OCI-LY1 (cell line): ENCODE measurements around the gene ADAMTSL3.

ENCODE experiments used
- H2AFZ ChIP-seq: fragments of 200-600 bp; sonication (generic), shearing (Covaris generic); 2 replicates; pipeline ENCODE4 v1.6.0; 2014; ENCODE audit warnings: antibody characterized with exemption, mild to moderate bottlenecking, low read length
- H3F3A ChIP-seq: fragments of 200-600 bp; sonication (generic), shearing (Covaris generic); 2 replicates; pipeline ENCODE4 v1.6.0; 2014; ENCODE audit warnings: mild to moderate bottlenecking, antibody characterized with exemption, low read length, moderate library complexity; ENCODE audit not compliant: insufficient read depth
- H3K27ac ChIP-seq: fragments of 200-600 bp; sonication (generic); 2 replicates; pipeline ENCODE4 v1.5.1; 2014; ENCODE audit warnings: low read length, mixed run types, mild to moderate bottlenecking, low read depth; ENCODE audit not compliant: poor library complexity, severe bottlenecking
- H3K27me3 ChIP-seq: fragments of 200-600 bp; sonication (generic); 2 replicates; pipeline ENCODE4 v1.6.0; 2014; ENCODE audit warnings: antibody characterized with exemption, mild to moderate bottlenecking, low read length, moderate library complexity; ENCODE audit not compliant: insufficient read depth
- H3K36me3 ChIP-seq: fragments of 200-600 bp; sonication (generic); 2 replicates; pipeline ENCODE4 v1.6.1; 2014; ENCODE audit warnings: mild to moderate bottlenecking, antibody characterized with exemption, low read length, moderate library complexity, mixed read lengths; ENCODE audit not compliant: insufficient read depth
- H3K4me1 ChIP-seq: fragments of 200-600 bp; sonication (generic); 2 replicates; pipeline ENCODE4 v1.5.1; 2014; ENCODE audit warnings: mild to moderate bottlenecking, low read length, moderate library complexity; ENCODE audit not compliant: insufficient read depth, severe bottlenecking
- H3K4me2 ChIP-seq: fragments of 200-600 bp; sonication (generic), shearing (Covaris generic); 2 replicates; pipeline ENCODE4 v1.6.1; 2014; ENCODE audit warnings: low read length
- H3K4me3 ChIP-seq: fragments of 200-600 bp; sonication (generic); 2 replicates; pipeline ENCODE4 v1.5.1; 2014; ENCODE audit warnings: low read length, low read depth, mild to moderate bottlenecking, mixed read lengths; ENCODE audit not compliant: poor library complexity, severe bottlenecking
- H3K79me2 ChIP-seq: fragments of 200-600 bp; shearing (Covaris generic); 2 replicates; pipeline ENCODE4 v1.6.1; 2016; ENCODE audit warnings: mixed run types, low read length, mixed read lengths; ENCODE audit not compliant: insufficient read depth
- H3K9ac ChIP-seq: fragments of 200-600 bp; sonication (generic), shearing (Covaris generic); 2 replicates; pipeline ENCODE4 v1.6.1; 2014; ENCODE audit warnings: mild to moderate bottlenecking, low read length, mixed read lengths
- H3K9me2 ChIP-seq: fragments of 200-600 bp; sonication (generic), shearing (Covaris generic); 2 replicates; pipeline ENCODE4 v1.6.1; 2014; ENCODE audit warnings: low read depth, mild to moderate bottlenecking, low read length, mixed read lengths
- H3K9me3 ChIP-seq: fragments of 200-600 bp; shearing (Covaris generic); 2 replicates; pipeline ENCODE4 v1.6.1; 2014; ENCODE audit warnings: low read length, mixed read lengths
- H4K20me1 ChIP-seq: fragments of 200-600 bp; sonication (generic), shearing (Covaris generic); 2 replicates; pipeline ENCODE4 v1.6.0; 2016; ENCODE audit warnings: mild to moderate bottlenecking, low read length; ENCODE audit not compliant: insufficient read depth
- CTCF ChIP-seq: fragments of 200-600 bp; sonication (generic), shearing (Covaris generic); IDR thresholded peaks from 2 replicates; pipeline ENCODE4 v1.5.1; 2017; ENCODE audit warnings: mild to moderate bottlenecking, antibody characterized with exemption, low read length, moderate library complexity, mixed read lengths
- EZH2 ChIP-seq: fragments of 200-600 bp; sonication (generic), shearing (Covaris generic); IDR thresholded peaks from 2 replicates; pipeline ENCODE4 v1.8.0; 2017; ENCODE audit warnings: borderline replicate concordance, mixed run types, mild to moderate bottlenecking, antibody characterized with exemption, low read length, moderate library complexity, mixed read lengths

ADAMTSL3 gene

GRCh38 chr15:83723216-83723615 is 69.3 kb downstream of the ADAMTSL3 start:
- Histone ChIP-seq H3K4me1 (no peaks in the 10 kb centered on the region), H3F3A (no peaks in the 10 kb centered on the region), H3K9me2 (no peaks in the 10 kb centered on the region), H3K27ac (no peak overlapping the region), H3K4me2 (no peak overlapping the region), H4K20me1 (no peaks in the 10 kb centered on the region), H2AFZ (no peak overlapping the region), H3K27me3 (no peaks in the 10 kb centered on the region), H3K4me3 (no peak overlapping the region), H3K79me2 (no peaks in the 10 kb centered on the region), H3K36me3 (no peaks in the 10 kb centered on the region), H3K9me3 (no peaks in the 10 kb centered on the region), H3K9ac (no peak overlapping the region)
- TF ChIP-seq CTCF (no peak), EZH2 (no peak)

- Histone ChIP-seq H3K27me3 (no peaks in the 10 kb centered on the region), H3K4me2 (no peak overlapping the region), H3K36me3 (no peaks in the 10 kb centered on the region), H3K9ac (no peak overlapping the region), H3K9me3 (no peaks in the 10 kb centered on the region), H3K9me2 (no peaks in the 10 kb centered on the region; the same call in 1 of the 2 replicates), H3K4me3 (no peak overlapping the region), H4K20me1 (no peaks in the 10 kb centered on the region), H3K4me1 (no peaks in the 10 kb centered on the region), H2AFZ (no peak overlapping the region), H3F3A (no peaks in the 10 kb centered on the region), H3K27ac (no peak overlapping the region), H3K79me2 (no peaks in the 10 kb centered on the region)
- TF ChIP-seq EZH2 (no peak), CTCF (no peak)
These were observed 78.3 kb downstream of the ADAMTSL3 start for GRCh38 chr15:83732196-83732595.

DNA sequence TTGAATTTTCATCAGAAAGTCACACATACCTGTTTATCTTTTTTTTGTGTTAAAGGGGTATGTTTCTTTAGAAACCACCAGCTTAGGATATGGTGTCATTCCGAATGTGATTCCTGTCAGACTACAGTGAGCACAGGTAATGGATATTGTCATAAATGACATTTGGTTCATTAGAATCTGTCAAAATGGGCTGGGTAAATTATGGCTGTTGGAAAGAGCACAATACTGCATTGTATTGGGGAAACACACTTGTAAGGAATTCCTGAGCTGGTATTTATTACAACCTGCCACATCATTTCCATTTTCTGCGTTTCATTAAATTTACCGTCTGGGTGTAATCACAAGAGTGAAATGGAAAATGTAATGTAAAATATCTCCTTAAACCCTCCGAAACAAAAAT is 78.8 kb downstream of the ADAMTSL3 start:
- H3K4me2 ChIP-seq, result no peak overlapping the region
- no peak overlapping the region for H3K9ac ChIP-seq
- no peaks in the 10 kb centered on the region; the same call in 1 of the 2 replicates for H3K9me2 ChIP-seq
- no peaks in the 10 kb centered on the region for H3K4me1 ChIP-seq
- no peak overlapping the region for H2AFZ ChIP-seq
- H3K27me3 ChIP-seq, result no peaks in the 10 kb centered on the region
- H3K36me3 ChIP-seq, result no peaks in the 10 kb centered on the region
- no peak overlapping the region for H3K27ac ChIP-seq
- no peaks in the 10 kb centered on the region for H3K79me2 ChIP-seq
- H4K20me1 ChIP-seq, result no peaks in the 10 kb centered on the region
- no peak overlapping the region for H3K4me3 ChIP-seq
- no peaks in the 10 kb centered on the region for H3K9me3 ChIP-seq
- no peak for TF ChIP-seq CTCF
- TF ChIP-seq EZH2, result no peak
- no peaks in the 10 kb centered on the region for H3F3A ChIP-seq
